AG09309 (cell line): Measurements from ENCODE around the gene OPRL1.

ENCODE experiments used
- DNase-seq: peaks from one replicate; pipeline ENCODE4 v3.0.0-alpha.2; 2010; ENCODE audit warnings: low read depth
- H3K4me3 ChIP-seq: 2 replicates; pipeline ENCODE4 v1.5.1; 2011; ENCODE audit warnings: mild to moderate bottlenecking, low read depth, low read length, moderate library complexity; ENCODE audit not compliant: control insufficient read depth
- CTCF ChIP-seq: IDR thresholded peaks from 2 replicates; pipeline ENCODE4 v1.5.1; 2011; ENCODE audit warnings: mild to moderate bottlenecking, low read depth, low read length, inconsistent platforms; ENCODE audit not compliant: insufficient read depth, control insufficient read depth; ENCODE audit errors: missing control alignments

OPRL1 gene

DNA sequence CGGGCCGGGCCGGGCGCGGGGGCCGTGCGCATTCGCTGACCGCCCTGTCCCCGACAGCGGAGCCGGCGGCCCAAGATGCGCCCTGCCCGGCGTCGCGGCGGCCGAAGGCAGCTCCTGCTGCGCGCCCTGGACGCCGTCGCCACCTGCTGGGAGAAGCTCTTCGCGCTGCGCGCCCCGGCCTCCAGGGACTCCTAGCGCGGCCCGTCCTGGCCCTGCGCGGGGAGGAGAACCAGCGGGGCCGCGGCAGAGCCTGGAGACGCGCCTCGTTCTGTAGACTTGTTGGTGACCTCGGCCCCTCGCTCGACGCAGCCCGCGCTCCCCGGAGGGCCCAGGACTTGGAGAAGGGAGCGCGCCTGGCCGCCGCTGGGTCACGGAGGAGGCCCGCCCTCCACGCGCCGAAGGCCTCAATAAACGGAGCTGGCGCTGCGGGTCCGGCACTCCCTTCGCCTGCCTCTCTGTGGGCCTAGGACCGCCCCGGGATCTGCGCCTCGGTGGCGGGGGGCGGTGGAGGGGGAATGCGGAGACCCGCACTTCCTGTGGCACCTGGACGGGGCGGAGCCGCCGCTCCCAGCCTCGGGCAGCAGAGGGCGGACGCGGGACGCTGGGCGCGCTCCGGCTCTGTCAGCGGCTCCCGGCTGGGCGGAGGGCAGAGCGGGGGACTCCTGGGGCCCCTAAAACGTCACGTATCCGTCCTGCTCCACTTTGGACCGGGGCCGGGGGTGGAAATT lies 41.2 kb upstream of the OPRL1 start:
- no peak for DNase-seq
- H3K4me3 ChIP-seq: peak overlapping the region; percentile 27
- TF ChIP-seq CTCF: peak; percentile 55

- no peak for TF ChIP-seq CTCF
- peak overlapping the region; percentile 27 for H3K4me3 ChIP-seq
- no peak for DNase-seq
Measured at GRCh38 chr20:64039293-64040160, 40.4 kb upstream of the OPRL1 start.

DNA sequence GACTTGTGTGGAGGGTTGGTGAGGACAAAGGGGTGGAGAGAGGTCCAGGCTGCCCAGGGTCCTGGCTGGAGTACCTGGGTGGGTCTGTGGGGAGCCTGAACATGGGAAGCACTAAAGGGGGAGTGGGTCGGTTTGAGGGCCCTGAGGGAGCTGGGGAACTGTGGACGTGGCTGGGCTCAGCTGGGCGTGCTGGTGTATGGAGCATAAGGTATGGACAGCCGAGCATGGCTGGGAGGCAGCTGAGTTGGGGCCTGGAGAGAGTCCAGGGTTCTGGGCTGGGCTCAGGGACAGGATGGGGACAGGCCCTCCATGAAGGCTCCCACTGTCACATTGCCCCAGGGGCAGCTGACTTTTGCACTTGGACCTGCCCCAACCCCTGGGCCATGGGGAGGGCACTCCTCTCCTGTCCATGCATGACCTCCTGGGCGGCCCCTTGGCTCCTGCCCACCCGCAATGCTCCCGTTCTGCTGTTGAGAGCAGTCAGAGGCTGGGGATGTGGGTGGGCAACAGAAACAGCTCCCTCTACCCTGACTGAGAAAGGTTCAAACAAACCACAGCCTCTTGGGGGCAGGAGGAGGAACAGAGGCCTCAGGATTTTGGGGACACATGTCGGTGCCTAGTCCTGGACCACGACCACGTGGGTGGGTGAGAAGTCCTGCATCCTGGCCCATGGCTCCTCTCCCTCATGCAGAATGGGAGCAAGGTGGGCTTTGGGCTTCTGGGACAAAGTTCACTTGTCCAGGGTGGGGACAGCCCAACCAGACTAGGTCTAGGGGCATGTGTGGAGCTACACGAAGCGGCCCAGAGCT lies 39.4 kb upstream of the OPRL1 start:
- no peak for DNase-seq
- no peak overlapping the region for H3K4me3 ChIP-seq
- no peak for TF ChIP-seq CTCF

DNA sequence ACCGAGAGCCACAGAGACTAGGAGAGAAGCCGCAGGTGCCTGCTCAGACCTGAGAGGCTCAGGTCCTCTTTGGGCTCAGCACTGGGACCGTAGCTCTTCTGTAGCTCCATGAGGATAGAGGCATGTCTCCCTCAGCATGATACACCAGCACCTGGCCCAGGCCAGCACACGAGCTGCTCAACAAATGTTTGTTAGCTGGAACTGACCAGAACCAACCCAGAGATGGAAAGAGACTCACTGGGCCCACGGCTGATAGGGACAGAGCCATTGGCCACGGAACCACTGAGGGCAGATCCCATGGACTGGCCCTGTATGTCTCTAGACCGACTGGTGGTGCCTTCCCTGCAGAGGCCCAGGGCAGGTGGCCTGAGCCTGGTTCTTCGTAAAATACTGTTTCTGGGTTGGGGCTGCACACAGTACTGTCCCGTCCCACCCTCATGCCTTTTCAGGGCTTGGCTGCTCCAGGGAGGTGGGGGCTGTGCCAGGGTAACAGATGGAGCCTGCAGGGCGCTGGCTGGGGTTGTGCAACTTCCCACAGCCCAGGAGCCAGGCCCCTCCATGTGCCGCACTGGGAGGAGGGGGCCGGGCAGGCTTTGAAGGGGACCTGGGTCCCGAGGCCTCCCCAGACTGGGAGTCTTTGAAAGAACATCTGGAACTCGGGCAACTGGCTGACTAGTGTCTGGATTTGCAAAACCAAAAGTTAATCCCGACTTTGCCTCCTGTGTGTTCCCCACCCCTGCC lies 38.7 kb upstream of the OPRL1 start:
- H3K4me3 ChIP-seq: no peak overlapping the region

DNA sequence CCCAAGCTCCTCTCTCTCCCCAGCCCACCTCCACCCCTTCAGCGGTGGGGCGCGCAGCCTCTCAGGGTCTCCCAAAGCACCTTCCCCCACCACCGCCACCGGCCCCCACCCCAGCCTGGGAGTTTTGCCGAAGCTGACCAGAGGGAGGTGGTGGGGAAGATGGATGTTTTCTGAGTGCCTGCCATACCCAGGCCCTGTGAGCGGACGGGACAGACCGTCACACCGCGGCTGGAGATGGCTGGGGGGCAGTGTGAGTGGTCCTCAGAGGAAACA lies 38.2 kb upstream of the OPRL1 start:
- DNase-seq: no peak
- no peak overlapping the region; the same call in 1 of the 2 replicates for H3K4me3 ChIP-seq
- no peak for TF ChIP-seq CTCF

More for the DNA sequence above, 38.7 kb upstream of the OPRL1 start:
- no peak for DNase-seq
- no peak for TF ChIP-seq CTCF
